ENCODE measurements around the gene FIGN. TPM values are rescaled to one million over a fixed set of nuclear protein-coding genes. Genes with fewer than 3 reads are reported as not detected.

The FIGN gene
- total RNA-seq, 1 donor from 2014 or later: 13.5 TPM

DNA sequence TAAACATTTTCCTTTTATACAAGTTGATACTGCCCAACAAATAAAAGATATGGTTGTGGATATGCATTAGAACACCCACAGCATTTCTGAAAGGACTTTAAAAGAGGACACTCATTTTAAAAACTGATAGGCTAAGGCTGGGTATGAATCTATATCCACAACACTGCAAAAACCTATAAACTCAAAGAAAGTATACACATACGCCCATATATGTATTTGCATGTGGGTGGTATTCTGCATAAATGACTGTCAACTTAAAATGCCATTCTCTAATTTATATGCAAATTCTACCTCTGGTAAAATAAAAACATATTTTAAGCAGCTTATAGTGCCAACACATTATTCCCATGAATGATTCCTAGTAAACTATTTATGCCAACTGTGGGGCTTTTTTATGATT, 20.1 kb downstream of the FIGN start:
- no peak for ATAC-seq (ENCODE audit: poor library complexity)
- intact Hi-C loops (cut with DNase I): no loop called here

DNA sequence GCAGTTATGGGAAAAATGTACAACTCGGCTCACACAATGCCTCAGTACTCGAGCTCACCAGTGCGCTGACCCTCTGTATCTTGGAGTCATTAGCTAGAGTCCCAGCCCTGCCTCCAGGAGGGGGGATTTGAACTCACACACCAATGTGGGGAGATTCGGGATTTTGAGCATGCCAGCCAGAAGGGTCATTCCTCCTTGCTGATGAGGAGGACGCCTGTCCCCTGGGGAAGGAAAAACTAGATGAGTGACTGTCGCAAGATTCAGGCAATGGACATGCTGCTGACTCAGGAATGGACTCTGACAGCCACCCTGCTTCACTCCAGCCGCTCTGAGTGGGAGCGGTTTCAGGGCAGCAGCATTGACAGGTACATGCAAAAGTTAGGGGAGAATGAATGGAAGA, 20.6 kb downstream of the FIGN start:
- DNase-seq (no peak), ATAC-seq (ENCODE audit: poor library complexity) (no peak)
- intact Hi-C loops (cut with DNase I): no loop called here

More for the DNA sequence above, 20.1 kb downstream of the FIGN start:
- no peak for DNase-seq

DNA sequence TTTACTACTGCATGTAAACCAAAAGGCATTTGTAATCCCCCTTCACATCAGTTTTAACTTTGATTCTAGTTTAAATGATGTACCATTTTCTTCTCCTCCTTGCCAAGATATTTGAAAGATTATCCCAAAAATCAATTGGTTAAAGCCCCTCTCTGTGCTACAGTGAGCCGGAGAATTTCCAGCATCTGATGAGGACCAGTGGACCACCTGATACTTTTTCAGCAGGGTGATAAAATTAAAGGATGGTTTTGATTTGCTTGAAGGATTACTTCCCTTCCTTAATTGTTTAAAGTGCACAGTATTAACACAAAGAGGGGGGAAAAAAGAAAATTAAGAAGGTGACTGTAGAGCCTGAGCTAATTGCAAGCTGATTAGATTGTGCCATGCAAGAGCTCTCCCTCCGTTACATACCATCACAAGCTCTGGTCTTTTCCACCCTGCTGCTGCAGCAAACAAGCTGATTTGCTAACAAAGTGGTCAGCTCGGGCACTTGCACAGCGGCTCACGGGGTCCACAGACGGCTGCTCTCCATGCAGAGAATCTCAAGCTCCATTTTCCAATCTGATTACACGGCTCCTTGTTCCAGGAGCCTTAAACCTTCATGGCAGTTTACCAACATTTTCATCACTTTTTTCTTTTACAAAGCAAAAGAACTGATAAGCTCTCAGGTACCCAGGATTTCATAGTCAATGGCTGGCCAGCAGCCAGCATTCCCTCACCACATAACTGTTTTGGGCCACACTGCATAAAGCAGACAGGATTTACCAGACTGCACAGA, 22.1 kb downstream of the FIGN start:
- ATAC-seq (ENCODE audit: poor library complexity): peak; percentile 29
- DNase-seq: no peak
- intact Hi-C loops (cut with DNase I): no loop called here

DNA sequence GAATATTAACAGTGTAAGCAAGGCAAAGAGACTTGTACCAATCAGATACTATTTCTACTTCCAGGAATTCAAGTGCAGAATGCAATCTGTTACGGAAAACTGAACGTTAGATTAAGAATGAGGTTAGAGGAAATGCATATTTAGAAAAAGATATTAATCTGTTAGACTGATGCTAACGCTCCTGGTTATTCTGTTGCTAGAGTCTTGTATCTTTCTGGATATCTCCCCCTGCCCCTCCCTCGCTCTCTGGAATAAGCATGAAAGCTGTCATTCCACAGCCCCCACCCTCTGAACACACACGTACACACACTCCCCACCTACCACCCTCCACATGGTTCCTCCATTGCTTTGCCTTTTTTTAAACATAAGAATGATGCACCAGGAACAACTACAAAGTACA, 24.1 kb downstream of the FIGN start:
- intact Hi-C loops (cut with DNase I): no loop called here
- no peak for ATAC-seq (ENCODE audit: poor library complexity)
- DNase-seq: no peak

DNA sequence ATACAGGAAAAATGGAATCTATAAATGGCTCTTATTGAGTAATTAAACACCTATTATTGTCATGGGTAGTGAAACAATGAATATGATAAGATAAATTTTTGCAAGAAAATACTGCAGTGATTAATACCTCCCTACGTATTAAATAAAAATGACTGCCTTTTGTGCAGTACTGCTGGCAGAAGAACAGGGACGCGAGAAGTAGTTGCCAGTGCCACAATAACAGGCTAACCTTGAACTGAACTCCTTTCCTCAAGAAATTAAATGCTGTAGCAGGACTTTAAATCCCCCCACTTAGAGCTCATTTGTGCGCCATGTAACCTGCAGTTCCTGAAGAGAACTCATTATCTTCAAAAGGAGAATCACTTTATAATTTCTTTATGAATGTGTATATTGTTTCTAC, 24.6 kb downstream of the FIGN start:
- intact Hi-C loops (cut with DNase I): no loop called here
- ATAC-seq (ENCODE audit: poor library complexity): peak; percentile 71

DNA sequence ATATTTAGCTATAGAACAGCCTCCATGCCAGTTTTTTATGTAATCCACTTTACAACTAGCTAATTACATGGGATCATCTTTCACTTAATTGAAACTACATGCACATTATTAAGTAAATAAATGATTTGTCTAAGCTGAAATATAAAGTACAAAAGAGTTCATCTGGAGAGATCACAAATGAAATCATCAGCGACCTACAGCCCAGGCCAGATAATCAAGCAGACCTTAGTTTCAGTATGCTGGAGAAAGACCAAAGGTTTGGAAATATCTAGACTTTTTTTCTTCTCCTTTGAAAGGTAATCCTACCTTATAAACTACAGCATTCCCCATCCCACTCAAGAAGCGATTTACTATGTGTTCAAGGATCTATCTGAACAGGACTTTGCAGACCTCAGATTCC, 26.5 kb downstream of the FIGN start:
- DNase-seq (no peak), ATAC-seq (ENCODE audit: poor library complexity) (no peak)
- intact Hi-C loops (cut with DNase I): no loop called here

More for the DNA sequence above, 24.6 kb downstream of the FIGN start:
- no peak for DNase-seq

DNA sequence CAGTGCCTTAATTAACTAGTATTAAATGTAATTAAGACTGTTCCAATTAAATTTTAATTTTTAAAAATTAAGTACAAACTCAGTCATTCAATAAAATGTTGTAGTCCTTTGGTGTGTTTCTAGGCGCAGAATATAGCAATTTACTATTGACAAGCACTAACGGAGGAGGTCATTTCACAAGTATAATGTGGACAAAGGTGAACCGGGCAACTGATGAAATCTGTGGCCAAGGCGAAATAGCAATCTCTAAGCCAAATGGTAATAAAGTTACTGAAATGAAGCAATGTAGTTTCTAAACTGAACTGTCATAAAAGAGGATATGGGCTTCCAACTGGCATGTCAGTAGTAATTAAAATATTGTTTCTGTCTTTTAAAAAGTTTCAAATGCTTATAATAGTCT, 27.5 kb downstream of the FIGN start:
- intact Hi-C loops (cut with DNase I): no loop called here
- DNase-seq (no peak), ATAC-seq (ENCODE audit: poor library complexity) (no peak)

DNA sequence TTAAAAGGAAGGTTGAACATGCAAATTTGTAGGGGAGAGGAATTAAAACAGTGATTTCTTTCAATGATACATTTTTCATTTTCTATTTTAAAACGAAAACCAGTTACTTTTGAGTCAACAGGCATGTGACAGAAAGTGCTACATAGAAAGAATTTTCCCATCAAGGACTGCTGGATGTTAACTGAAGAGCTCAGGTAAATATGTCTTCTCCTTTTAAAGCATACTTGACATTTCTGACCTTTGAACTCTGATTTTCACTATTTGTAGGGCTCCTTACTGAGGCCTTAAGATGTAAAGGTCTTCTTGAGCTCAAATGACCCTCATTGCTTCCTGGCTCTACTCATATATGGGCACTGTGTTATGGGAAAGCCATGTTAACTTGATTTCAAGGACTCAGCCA, 32.4 kb downstream of the FIGN start:
- ATAC-seq (ENCODE audit: poor library complexity): no peak
- intact Hi-C loops (cut with DNase I): no loop called here
- DNase-seq: no peak

DNA sequence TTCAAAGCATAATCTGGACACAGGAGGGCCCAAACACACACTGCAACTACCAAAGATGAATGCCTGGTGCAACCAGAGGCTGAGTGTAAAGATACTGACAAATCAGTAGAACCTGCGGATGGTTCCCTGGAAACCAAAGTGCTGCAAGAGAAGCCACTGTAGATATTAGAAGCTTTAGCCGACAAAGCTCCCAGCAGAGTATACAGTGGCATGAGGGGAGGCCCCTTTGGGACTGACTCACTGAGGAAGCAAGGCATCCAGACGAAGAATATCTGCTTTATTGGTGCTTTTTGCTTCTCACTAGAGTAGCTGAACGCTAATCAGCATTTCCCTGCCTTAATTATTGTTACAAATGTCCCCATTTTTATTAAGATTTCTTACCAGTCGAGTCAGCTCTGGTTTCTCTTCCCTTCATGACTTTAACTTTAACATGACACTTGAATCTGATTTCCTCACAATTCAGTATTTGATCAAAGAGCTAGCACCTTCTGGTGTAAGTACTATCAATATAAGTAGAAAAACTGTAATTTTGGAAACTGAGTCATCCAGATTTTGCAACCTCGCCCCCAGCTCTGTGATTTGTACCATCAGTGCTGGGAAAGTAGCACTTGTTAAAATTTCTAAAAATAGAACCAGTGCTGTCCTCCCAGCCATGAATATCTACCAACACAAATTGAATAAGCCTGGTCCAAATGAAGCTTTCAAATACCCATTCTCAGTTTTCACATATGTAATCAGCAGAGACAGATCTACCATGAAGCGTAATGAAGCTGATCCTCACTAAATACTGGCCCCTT, 34.2 kb downstream of the FIGN start:
- intact Hi-C loops (cut with DNase I): no loop called here
- ATAC-seq (ENCODE audit: poor library complexity) (peak; percentile 53), DNase-seq (no peak)

DNA sequence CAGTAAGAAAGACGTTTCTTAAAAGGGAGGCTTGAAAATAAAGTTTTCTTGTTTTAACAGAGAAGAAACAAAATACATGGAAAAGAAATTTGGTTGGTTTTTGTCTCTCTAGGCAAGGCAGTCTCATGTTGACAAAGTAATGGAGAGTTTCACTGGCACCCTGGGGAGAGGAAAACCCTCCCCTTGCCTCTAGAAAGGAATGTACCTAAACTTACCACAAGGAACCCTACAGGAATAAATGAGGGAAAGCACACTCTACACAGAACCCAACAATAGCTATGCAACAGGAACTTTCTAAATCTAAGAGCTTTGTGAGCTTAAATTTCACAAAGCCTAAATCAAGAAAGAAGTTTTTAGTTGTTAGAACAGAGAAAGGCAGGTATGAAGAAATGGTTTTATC, 37.0 kb downstream of the FIGN start:
- intact Hi-C loops (cut with DNase I): no loop called here
- no peak for DNase-seq
- ATAC-seq (ENCODE audit: poor library complexity): peak; percentile 66

DNA sequence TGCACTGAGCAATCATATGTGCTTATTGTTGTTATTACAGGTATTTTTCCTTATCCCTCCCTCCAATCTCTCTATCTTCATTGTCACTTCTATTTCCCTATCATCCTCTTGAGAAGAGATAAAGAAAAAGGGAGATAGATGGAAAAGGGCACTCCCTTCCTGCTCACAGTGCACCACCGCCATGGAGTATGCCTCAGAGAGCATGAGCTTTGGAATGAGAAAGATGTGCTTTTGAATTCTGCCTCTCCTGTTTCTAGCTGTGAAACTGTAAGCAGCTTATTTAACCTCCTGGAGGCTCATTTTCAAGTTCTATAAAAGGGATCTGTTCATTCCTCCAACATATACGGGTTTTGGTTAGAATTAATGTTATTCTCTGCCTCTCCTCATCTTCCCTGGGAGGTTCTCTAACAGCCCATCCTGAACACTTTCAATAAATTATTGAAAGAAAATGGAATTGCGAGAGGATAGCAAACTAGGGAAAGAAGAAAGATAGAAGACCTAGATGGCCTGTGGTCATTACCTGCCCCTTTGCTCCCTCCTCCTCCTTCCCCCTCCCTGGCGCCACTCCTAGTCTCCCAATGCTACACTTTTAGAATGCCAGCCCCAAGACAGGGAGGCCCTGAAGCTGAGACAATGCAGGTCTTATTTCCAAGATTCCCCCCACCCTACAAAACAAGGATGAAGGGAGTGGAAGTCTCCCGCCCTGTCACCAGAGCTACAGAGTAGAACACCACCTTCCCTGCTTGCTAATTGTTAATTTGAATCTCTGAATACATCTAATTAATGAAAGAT, 37.8 kb downstream of the FIGN start:
- ATAC-seq (ENCODE audit: poor library complexity): peak; percentile 30
- DNase-seq: no peak
- intact Hi-C loops (cut with DNase I): no loop called here

DNA sequence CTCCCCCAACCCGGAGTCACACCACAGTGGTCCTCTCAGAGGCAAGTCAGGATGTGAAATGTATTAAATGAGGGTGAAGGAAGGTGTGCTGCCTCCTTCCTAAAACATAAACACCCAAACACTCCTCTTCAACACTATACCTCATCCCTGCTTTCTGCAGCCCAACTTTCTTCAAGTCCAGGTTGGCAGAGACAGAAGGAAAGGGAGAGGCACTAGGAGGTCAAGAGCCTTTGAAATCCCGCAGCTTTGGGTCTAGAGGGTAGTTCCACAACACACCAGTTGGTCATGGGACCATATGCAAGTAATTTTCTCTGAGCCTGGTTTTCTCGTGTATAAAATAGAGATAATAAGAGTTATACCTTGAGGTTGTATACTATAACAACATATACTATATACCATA, 38.4 kb downstream of the FIGN start:
- no peak for ATAC-seq (ENCODE audit: poor library complexity)
- intact Hi-C loops (cut with DNase I): no loop called here

DNA sequence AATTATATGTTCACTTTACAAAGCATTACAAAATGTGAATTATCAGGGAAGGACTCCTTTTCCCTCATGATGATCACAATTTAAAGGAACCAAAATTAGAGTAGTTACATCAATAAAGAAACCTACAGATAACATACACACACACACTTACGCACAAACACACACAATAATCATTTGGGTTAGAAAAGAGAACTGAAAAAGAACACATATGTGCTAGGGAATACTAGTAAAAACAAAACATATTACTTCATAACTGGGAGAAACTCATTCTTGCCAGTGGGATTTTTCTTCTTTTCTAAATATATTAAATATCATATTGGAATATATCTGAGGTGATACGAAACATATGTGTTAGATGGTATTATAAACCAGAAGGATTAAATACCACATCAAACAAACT, 42.3 kb downstream of the FIGN start:
- DNase-seq (no peak), ATAC-seq (ENCODE audit: poor library complexity) (no peak)
- intact Hi-C loops (cut with DNase I): no loop called here

More for the DNA sequence above, 38.4 kb downstream of the FIGN start:
- DNase-seq: no peak

DNA sequence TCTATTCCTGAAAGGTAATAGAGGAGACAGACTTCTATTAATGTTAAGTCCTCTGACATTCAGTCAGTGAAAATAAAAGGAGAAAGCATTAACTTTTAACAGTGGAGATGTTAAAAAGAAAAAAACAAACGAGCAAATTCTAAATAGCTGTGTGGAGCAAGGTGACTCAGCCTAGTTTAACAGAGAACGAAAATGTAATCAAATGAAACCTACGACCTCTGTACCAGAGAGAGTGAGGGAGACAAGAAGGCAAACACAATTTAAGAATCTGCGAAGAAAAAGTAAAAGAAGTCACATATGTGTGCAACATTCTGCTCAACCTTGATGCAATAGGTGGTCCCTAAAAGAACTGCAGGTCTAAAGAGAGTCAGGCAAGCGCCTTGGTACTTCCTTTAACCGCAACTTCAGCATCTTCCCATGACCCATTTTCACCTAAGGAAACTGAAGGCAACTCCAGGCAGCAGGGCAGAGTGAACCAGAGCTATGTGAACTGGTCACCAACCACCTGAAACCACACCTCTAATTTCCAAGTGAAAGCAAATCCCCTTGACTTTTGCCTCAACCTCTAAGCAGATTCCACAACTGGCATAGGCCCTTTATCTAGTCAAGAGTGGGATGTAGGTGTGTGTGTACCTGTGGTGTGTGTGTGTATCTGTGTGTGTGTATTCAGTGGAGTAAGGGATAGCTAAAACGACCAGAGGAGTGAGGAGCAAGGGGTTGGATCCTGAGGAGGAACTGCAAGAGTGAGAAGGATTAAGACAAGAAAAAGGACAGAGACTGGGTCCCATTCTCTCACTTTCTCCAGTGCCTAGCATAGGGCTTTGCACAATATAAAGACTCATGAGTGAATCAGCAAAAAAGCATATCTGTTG, 43.0 kb downstream of the FIGN start:
- DNase-seq: no peak
- intact Hi-C loops (cut with DNase I): no loop called here
- no peak for ATAC-seq (ENCODE audit: poor library complexity)

DNA sequence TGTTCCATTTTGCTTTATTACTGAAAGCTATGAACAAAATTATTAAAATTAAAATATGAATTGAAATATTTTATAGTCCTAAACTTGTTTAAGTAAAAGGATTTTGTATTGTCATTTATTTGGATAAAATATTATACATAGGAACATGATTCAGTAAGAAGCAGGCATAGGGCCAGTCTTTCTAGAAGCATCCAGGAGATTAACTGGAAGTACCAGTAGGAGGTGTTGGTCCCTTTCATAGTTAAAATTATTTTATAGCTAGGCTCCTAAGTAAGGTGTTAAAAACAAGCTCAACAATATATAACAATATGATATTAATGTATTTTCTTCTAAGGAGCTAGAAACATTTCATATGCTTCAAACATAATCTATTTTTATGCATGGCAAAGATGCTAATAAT, 43.7 kb downstream of the FIGN start:
- intact Hi-C loops (cut with DNase I): no loop called here
- DNase-seq: no peak
- peak; percentile 30 for ATAC-seq (ENCODE audit: poor library complexity)

DNA sequence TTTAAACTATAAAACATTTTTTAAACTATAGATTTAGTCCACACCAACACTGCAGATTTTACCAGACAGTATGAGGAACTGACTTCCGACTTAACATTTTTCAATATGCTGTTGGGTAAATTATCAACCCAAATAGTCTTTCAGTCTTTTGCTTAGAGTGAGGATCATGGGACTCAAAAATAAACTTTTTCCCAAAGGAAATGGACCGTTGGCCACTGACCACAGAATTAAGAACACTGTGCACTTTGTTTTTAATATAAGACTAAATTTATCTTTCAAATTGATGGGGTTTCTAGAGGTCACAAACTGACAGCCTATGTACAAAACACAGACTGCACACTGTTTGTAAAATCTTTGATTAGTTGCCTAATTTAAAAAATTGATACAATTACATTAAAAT, 44.9 kb downstream of the FIGN start:
- intact Hi-C loops (cut with DNase I): no loop called here
- peak; percentile 54 for ATAC-seq (ENCODE audit: poor library complexity)
- no peak for DNase-seq

DNA sequence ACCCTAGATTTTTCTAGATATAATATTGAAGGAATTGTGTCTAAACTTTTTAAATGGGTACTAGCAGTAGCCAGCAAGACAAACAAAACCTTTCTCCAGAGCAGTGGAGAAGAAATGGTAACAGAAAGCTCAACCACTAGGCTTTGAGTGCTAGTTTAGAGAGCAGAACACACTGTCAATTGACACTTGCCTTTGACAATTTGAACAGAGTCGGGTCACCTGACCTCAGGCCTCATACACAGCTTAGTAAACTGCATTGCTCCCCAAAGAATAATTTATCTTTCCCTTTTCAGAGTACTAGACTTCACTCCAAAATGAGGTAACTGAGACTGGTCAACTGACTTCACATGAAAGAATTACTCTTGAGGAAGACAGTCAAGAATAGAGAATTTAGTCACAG, 48.6 kb downstream of the FIGN start:
- DNase-seq (no peak), ATAC-seq (ENCODE audit: poor library complexity) (peak; percentile 60)
- intact Hi-C loops (cut with DNase I): no loop called here

DNA sequence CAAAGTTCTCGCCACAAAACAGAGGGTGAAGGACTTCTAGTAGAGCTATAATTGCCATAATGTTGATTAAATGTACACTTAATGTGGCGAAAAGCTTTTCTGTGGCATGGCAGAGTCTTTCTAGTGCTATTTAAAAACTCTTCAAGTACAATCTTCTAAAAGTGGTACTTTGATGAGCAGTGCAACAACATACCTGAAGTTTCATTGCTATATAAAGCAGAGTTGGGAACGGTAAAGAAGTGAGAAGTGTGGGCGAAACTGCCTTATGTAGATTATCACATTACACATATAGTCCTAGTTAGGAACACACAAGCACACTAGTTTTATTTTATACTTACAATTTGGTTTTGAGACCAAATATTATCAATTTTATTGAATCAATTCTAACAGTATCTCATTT, 49.5 kb downstream of the FIGN start:
- DNase-seq: no peak
- intact Hi-C loops (cut with DNase I): no loop called here
- no peak for ATAC-seq (ENCODE audit: poor library complexity)

DNA sequence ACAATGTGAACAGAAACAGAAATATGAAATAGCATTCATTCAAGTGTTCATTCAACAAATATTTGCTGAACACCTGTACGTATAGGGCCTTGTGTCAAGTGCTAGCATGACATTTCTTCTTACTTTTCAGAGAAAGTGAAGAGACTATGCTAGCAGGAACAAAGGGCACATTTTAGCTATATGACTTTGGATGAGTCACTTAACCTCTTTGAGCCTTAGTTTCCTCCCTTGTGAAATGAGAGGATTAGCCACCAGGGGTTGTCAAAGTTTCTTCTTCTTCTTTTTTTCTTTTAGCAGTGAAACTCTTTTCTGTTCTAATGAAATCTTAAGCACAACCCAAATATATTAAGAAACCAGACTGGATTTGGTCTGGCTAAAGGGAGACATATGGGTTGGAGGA, 53.1 kb downstream of the FIGN start:
- no peak for ATAC-seq (ENCODE audit: poor library complexity)
- intact Hi-C loops (cut with DNase I): no loop called here
- no peak for DNase-seq

Measured in Right ventricle myocardium superior (tissue), 1 donor.